ENCODE data around the gene SCAI. TPM values are rescaled to one million over a fixed set of nuclear protein-coding genes. Genes with fewer than 3 reads are reported as not detected.
"Not testable (repeated sequence)": the region's sequence is repeated elsewhere in the genome, so short reads cannot be mapped to it uniquely, and the experiment has no call there.

SCAI gene
- total RNA-seq, 1 experiment from 2014 or later = 15.5 TPM

- H4K20me1 ChIP-seq (ENCODE audit: control insufficient read depth, insufficient read depth, insufficient read length); H2BK5ac ChIP-seq (ENCODE audit: insufficient read length, low read length); H2AFZ ChIP-seq (ENCODE audit: low read length); H3K14ac ChIP-seq (ENCODE audit: insufficient read depth, low read length); H3K27me3 ChIP-seq (ENCODE audit: insufficient read depth, low read length); H3K27ac ChIP-seq (ENCODE audit: insufficient read length, low read depth, low read length); H2BK12ac ChIP-seq (ENCODE audit: insufficient read length, low read depth, low read length); H3K79me2 ChIP-seq (ENCODE audit: insufficient read depth, low read length); H3K18ac ChIP-seq (ENCODE audit: insufficient read length, low read depth, low read length); H3K23me2 ChIP-seq (ENCODE audit: insufficient read length, low read depth, low read length, poor library complexity, severe bottlenecking); H3K79me1 ChIP-seq (ENCODE audit: insufficient read depth, low read depth, low read length, poor library complexity, severe bottlenecking); DNase-seq; H3K4me3 Mint-ChIP-seq; H2BK20ac ChIP-seq (ENCODE audit: low read depth, low read length, poor library complexity, severe bottlenecking); H3K27me3 Mint-ChIP-seq (ENCODE audit: low read depth); H3K23ac ChIP-seq (ENCODE audit: insufficient read length, low read depth, low read length); H3K9me3 ChIP-seq (ENCODE audit: control insufficient read depth, low read depth, low read length); H3T11ph ChIP-seq (ENCODE audit: low read length); H3K4me1 ChIP-seq (ENCODE audit: insufficient read depth, low read length); H3K4ac ChIP-seq (ENCODE audit: low read depth, low read length); H3K4me1 Mint-ChIP-seq; H2BK15ac ChIP-seq (ENCODE audit: low read depth, low read length); H3K4me2 ChIP-seq (ENCODE audit: insufficient read depth, insufficient read length, low read length); H3K9ac ChIP-seq (ENCODE audit: extremely low read depth, insufficient read length, low read length); H3K56ac ChIP-seq (ENCODE audit: insufficient read length, low read depth, low read length); H2BK120ac ChIP-seq (ENCODE audit: low read depth, low read length, poor library complexity, severe bottlenecking); H4K8ac ChIP-seq (replicated peaks; ENCODE audit: insufficient read length, low read depth, low read length); H2AK5ac ChIP-seq (ENCODE audit: insufficient read length, low read length); H3K27ac Mint-ChIP-seq; H4K91ac ChIP-seq (ENCODE audit: insufficient read length, low read depth, low read length); H4K5ac ChIP-seq (ENCODE audit: insufficient read length, low read depth, low read length): not testable (repeated sequence)
- WGBS (ENCODE audit: extremely low coverage, insufficient read length, low lambda C conversion rate) = no CpG with 5 or more reads among the region's 4 CpGs
- H3K9me3 Mint-ChIP-seq = peaks cover 8 to 22% of the 10 kb centered on the region in 2 experiments
- H3K36me3 Mint-ChIP-seq (ENCODE audit: insufficient read depth in 1 of 3, low read depth in 3 of 3) = peaks cover 28 to 46% (median 32%) of the 10 kb centered on the region in 3 experiments
These were observed 28.8 kb downstream of the SCAI start for GRCh38 chr9:125114503-125114902.

All from H9 (cell line).